Measurements from ENCODE around the gene TPCN2. TPM values are rescaled to one million over a fixed set of nuclear protein-coding genes. Genes with fewer than 3 reads are reported as not detected.

The TPCN2 gene
- total RNA-seq, 2 donors from 2014 or later, result 14.5 to 21.1 TPM

DNA sequence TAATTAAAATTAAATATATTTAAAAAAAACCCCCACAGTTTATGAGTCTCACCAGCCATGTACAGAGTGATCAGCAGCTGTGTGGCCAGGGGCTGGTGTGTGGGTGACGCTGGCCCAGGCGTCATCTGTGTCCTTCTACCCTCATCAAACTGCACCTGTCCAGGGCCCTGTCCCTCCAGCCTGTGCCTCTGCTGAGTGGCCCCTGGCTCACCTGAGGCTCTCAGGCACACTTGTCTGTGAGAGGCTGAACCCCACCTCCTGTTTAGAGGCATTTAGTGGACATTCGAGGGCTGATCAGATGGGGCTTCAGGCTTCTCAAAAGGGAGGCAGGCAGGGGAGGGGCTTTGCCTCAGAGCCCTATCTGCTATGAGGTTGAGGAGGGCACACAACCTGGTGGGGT lies 77.1 kb downstream of the TPCN2 start:
- no peak overlapping the region for H3K27ac ChIP-seq
- H3K9me3 ChIP-seq, result no peaks in the 10 kb centered on the region
- intact Hi-C loops (cut with DNase I), result no loop called here
- no peak for DNase-seq
- no peak overlapping the region for H3K9ac ChIP-seq (ENCODE audit: low read depth in 2 of 2, low read length in 2 of 2)
- TF ChIP-seq, protein P1, sequence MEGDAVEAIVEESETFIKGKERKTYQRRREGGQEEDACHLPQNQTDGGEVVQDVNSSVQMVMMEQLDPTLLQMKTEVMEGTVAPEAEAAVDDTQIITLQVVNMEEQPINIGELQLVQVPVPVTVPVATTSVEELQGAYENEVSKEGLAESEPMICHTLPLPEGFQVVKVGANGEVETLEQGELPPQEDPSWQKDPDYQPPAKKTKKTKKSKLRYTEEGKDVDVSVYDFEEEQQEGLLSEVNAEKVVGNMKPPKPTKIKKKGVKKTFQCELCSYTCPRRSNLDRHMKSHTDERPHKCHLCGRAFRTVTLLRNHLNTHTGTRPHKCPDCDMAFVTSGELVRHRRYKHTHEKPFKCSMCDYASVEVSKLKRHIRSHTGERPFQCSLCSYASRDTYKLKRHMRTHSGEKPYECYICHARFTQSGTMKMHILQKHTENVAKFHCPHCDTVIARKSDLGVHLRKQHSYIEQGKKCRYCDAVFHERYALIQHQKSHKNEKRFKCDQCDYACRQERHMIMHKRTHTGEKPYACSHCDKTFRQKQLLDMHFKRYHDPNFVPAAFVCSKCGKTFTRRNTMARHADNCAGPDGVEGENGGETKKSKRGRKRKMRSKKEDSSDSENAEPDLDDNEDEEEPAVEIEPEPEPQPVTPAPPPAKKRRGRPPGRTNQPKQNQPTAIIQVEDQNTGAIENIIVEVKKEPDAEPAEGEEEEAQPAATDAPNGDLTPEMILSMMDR (IDR thresholded peaks at IDR 0.05), result no peak
- no peaks in the 10 kb centered on the region for H3K36me3 ChIP-seq
- H3K4me3 ChIP-seq, result no peak overlapping the region
- H3K4me1 ChIP-seq, result peaks cover 9% of the 10 kb centered on the region
- H3K27me3 ChIP-seq, result no peaks in the 10 kb centered on the region

DNA sequence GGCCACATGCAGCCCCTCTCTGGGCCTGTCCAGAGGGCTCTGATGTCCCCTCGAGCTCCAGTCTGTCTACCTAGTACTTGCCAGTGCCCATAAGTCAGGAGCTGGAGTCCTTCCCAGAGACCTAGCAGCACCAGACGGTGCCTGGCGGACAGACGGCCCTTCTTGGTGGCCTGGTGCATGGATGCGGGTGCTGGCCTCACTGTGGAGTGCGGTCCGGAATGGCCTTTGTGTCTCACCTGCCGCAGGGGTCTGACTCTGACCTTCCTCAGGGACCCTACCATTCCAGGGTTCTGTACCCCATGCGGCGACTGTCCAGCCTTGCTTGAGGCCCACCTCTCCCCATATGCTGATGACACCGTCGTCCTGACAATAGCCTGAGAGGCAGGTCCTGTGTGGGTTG lies 77.6 kb downstream of the TPCN2 start:
- DNase-seq, result no peak

DNA sequence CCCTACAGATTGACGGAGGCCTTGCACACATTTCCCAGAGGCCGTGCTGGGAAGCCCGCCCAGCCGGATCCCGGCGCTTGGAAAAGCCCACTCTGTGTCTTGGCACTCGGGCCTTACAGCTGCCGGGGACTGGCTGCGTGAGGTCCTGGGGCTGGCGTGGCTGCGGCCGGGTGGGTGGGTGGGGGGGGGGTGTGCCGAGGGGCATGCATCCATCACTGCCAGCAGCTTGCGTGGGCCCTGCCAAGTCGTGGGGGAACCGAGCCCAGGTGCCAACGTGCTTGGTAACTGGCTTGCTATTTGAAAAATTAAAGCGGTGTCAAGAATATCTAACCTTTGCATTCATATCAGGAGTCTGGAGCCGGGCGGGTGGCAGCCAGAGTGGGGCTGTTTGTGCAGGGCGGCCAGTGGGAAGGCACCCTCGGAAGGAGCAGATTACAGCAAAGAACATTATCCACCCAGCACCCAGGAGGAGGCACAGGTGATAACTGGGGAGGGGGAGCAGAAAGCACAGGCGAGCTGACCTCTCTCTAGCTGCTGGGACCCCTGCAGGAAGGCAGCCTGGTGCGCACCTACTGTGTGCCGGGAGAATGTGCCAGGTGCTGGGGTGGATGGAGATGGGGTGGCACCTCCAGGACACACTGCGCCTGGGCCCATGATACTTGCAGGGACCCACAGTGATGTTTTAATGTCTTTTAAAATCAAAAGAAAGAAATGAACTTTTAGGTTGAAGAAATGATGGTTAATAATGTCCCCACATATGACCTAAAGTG lies 78.5 kb downstream of the TPCN2 start:
- Histone ChIP-seq H3K27me3 (no peaks in the 10 kb centered on the region), H3K9ac (ENCODE audit: low read depth in 2 of 2, low read length in 2 of 2) (no peak overlapping the region), H3K27ac (no peak overlapping the region), H3K36me3 (no peaks in the 10 kb centered on the region), H3K9me3 (no peaks in the 10 kb centered on the region), H3K4me3 (no peak overlapping the region), H3K4me1 (peaks cover 9% of the 10 kb centered on the region)
- intact Hi-C loops (cut with DNase I), result no loop called here
- DNase-seq, result no peak
- TF ChIP-seq, protein P1 (IDR thresholded peaks at IDR 0.05), result no peak

More for the DNA sequence above, 77.6 kb downstream of the TPCN2 start:
- Histone ChIP-seq H3K27ac (no peak overlapping the region), H3K27me3 (no peaks in the 10 kb centered on the region), H3K9me3 (no peaks in the 10 kb centered on the region), H3K36me3 (no peaks in the 10 kb centered on the region), H3K4me3 (no peak overlapping the region), H3K9ac (ENCODE audit: low read depth in 2 of 2, low read length in 2 of 2) (no peak overlapping the region), H3K4me1 (peaks cover 9% of the 10 kb centered on the region)
- TF ChIP-seq, protein P1 (IDR thresholded peaks at IDR 0.05), result no peak
- intact Hi-C loops (cut with DNase I), result no loop called here

DNA sequence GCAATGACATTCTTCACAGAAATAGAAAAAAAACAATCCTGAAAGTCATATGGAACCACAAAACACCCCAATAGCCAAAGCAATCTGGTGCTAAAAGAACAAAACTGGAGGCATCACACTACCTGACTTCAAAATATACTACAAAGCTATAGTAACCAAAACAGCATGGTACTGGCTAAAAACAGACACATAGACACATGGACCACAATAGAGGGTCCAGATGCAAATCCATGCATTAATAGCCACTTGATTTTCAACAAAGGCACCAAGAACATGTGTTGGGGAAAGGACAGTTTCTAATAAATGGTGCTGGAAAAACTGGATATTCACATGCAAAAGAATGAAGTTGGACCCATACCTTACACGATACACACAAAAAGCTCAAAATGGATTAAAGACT lies 79.2 kb downstream of the TPCN2 start:
- no peak overlapping the region for H3K27ac ChIP-seq
- peaks cover 5% of the 10 kb centered on the region for H3K4me1 ChIP-seq
- H3K9ac ChIP-seq (ENCODE audit: low read depth in 2 of 2, low read length in 2 of 2), result no peak overlapping the region
- H3K9me3 ChIP-seq, result no peaks in the 10 kb centered on the region
- TF ChIP-seq, protein P1 (IDR thresholded peaks at IDR 0.05), result no peak
- intact Hi-C loops (cut with DNase I), result no loop called here
- no peak for DNase-seq
- H3K36me3 ChIP-seq, result no peaks in the 10 kb centered on the region
- H3K27me3 ChIP-seq, result no peaks in the 10 kb centered on the region
- H3K4me3 ChIP-seq, result no peak overlapping the region

DNA sequence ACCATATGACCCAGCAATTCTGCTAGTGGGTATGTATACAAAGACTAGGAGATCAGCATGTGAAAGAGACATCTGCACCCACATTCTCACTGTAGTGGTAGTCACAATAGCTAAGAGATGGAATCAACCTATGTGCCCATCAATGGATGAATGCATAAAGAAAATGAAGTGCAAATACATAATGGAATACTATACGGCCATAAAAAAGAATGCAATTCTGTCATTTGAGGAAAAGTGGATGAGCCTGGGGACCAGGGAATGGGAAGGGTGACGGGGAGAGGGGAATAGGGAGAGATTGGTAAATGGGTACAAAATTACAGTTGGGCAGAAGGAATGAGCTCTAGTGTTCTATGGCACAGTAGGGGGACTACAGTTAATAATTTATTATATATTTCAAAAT lies 80.3 kb downstream of the TPCN2 start:
- Histone ChIP-seq H3K36me3 (no peaks in the 10 kb centered on the region), H3K4me1 (no peaks in the 10 kb centered on the region), H3K9me3 (no peaks in the 10 kb centered on the region), H3K27me3 (no peaks in the 10 kb centered on the region), H3K4me3 (no peak overlapping the region), H3K9ac (ENCODE audit: low read depth in 2 of 2, low read length in 2 of 2) (no peak overlapping the region), H3K27ac (no peak overlapping the region)
- no peak for DNase-seq
- TF ChIP-seq, protein P1 (IDR thresholded peaks at IDR 0.05), result no peak
- intact Hi-C loops (cut with DNase I), result no loop called here

Measured in colonic mucosa (tissue), 4 donors.